ENCODE measurements around the gene ZBED5.
"Not testable (repeated sequence)": the region's sequence is repeated elsewhere in the genome, so short reads cannot be mapped to it uniquely, and the experiment has no call there.

ZBED5 gene

DNA sequence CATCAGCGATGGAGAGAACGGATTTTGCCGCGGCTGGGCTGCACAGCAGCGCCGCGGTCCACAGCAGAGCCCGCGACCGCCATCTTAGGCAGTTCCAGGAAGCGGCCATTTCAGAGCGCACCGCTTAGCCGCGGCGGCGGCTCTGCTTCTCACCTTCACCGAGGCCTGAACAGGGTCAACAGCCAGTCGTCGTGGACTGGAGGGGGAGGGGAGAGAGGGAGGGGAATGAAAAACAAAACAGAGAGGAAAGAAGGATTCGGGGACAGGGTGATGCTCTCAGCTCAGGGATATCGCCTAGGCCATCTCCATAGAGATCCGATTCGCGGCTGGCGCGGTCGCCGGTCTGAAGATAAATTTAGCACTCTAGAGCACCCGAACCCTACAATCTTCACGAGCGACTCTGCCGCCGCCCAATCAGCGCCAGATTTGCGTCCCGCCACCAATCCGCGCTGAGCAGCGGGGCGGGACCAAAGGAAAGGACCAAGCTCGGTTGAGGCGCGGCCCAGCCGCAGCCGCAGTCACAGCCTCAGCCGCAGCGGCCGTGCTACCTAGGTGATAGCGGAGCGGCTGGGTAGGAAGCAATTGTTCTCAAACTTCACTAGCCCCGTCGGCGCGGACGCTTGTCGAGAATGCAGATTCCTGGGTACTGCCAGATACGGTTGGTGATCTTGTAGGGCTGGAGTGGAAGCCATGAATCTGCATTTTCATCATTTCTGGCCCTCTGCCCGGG is at the start of gene ZBED5:
Gene ZBED5 (minus strand): TSS at position 345 of the 730 bp plus-strand sequence. CDS start 3,108 bp downstream, outside the sequence.
- peak; percentile 97 for DNase-seq

DNA sequence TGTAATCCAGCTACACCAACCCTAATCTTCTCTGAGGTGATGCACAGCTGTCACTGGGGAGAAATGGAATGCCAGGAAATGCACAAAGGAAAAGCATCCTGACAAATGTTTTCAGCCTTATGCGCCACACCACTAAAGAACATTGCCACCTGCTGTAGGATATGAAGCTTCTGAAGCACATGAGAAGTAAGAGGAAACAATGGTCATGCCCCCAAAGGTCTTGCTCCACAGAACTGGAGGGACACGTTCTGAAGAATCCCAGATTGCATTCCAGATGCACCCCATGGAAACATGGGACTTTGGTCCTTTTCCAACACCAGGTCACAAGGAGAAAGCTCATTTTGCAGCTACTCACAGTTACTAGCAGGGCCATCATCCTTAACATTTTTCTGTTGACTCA is 48.7 kb upstream of the ZBED5 start:
- DNase-seq: no peak

DNA sequence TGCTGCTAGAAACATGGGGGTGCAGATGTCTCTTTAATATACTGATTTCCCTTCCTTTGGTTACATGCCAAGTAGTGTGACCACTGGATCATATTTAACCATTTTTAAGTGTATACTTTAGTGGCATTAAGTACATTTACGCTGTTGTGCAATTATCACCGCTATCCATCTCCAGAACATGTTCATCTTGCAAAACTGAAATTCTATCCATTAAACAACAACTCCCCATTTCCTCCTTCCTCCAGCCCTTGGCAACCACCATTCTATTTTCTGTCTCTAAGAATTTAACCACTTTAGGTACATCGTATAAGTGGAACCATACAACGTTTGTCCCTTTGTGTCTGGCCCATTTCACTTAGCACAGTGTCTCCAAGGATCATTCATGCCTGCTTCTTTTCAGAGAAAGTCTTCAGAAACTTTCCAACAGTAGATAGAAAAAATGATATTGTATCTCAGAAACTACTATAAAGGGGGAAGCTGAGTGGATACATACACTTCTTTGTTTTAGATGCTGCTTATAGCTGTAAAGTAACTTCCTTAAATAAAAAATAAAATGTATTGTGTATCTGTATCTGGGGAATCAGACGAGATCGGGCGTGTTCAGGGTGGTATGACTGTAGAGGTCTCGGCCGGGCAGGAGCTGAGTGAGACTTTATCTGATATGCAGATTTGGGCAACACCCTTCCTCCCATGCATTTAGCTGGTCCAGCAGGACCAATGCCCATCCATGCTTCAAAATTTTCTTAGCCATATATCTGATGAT is 44.6 kb upstream of the ZBED5 start:
- DNase-seq: no peak

- DNase-seq: no peak
Measured at GRCh38 chr11:10900681-10901415, 43.0 kb upstream of the ZBED5 start.

- no peak for DNase-seq
Measured at GRCh38 chr11:10899121-10899830, 41.4 kb upstream of the ZBED5 start.

DNA sequence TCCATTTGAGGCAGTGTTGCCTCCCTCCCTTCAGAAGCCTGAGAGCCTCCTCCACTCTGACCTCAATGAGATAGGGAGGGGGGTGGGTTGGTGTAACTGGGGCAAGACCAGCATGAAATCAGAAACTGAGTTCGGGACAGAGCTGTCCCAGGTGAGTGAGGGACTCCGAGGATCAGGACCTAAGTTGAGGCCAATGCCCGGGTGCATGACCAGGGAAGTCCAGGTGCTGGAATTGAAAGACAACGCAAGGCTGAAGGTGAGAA is 40.8 kb upstream of the ZBED5 start:
- DNase-seq: no peak

DNA sequence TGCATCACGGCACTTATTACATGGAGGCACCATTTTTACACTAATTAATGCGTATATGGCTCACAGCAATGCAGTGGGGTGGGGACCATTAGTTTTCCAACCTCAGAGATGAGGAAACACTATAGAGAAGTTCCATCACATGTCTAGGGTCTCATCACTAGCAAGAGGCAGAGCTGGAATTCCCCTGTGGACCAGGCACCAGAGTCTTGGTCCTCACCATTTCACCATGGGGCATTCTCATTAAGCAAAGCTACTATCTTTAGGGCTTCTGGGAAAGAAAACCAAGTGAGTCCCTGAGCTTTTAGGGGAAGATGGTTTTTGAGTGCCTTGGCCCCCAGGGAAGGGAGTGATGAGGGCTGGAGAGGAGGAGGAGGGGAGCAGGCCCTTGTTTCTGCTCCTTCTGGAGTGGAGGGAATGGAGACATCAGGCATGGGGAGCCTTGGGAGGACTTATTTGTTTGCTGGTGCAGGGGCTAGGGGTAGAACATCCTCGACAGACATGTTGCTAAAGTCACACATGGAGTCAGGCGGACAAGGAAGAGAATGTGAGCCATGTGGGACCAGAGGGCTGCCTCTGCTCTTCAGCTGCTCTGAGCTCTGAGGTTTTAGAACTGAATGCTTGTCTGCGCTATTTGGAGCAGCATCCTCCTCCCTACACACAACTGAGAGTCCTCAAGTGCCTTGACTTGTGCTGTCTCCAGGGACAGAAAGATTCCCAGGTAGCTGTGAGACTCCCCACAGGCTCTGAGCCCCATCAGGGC is 40.3 kb upstream of the ZBED5 start:
- DNase-seq: no peak

DNA sequence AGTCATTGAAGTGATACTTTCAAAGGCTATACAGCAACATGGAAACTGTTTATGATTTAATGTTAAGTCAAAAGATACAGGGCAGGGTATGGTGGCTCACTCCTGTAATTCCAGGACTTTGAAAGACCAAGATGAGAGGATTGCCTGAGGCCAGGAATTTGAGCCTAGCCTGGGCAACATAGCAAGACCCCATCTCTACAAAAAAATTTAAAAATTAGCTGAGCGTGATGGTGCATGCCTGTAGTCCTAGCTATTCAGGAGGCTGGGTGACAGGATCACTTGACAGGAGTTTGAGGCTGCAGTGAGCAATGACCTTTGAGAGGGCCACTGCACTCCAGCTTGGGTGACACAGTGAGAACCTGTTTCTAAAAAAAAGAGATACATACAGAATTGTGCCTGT is 39.3 kb upstream of the ZBED5 start:
- no peak for DNase-seq

- no peak for DNase-seq
Measured at GRCh38 chr11:10896493-10896892, 38.6 kb upstream of the ZBED5 start.

- DNase-seq: no peak
Measured at GRCh38 chr11:10895285-10895684, 37.4 kb upstream of the ZBED5 start.

GRCh38 chr11:10894666-10895065 is 36.8 kb upstream of the ZBED5 start:
- no peak for DNase-seq

DNA sequence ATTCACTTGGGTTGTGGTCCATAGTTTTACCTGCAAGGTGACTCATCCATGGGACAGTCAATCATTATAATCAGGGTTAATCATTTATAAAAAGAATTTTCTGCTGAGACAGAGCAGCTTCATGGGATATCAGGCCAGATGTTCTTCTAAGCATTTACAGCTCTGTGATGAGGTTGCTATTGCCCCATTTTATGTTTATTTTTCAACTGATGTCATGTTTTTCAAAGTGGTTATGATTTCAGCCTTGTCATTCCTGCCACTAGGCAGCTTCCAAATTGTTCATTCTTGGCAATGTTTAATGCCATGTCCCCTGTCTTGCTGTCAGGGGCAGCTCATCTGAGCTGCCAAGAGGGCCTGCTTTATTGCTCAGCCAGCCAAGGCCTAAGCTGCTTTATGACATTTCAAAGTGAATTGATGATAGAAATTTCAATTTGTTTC is 35.9 kb upstream of the ZBED5 start:
- no peak for DNase-seq

DNA sequence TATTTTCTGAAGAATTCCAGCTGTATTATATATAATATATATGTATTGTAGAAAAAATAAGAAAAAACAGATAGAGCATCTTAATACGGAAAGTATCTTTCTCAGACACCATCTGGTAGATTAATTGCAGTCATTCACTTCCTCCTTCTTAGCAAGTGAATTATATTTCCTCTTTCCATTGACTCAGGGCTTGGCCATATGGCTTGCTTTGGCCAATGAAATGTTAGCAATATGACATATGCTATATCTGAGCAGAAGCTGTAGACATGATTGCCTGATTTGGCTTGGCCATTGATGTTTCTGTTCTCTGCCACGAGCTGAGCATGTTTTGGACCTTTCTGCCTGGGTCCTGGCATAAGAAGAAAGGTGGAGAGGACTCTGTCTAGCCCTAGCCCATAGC is 34.4 kb upstream of the ZBED5 start:
- no peak for DNase-seq

DNA sequence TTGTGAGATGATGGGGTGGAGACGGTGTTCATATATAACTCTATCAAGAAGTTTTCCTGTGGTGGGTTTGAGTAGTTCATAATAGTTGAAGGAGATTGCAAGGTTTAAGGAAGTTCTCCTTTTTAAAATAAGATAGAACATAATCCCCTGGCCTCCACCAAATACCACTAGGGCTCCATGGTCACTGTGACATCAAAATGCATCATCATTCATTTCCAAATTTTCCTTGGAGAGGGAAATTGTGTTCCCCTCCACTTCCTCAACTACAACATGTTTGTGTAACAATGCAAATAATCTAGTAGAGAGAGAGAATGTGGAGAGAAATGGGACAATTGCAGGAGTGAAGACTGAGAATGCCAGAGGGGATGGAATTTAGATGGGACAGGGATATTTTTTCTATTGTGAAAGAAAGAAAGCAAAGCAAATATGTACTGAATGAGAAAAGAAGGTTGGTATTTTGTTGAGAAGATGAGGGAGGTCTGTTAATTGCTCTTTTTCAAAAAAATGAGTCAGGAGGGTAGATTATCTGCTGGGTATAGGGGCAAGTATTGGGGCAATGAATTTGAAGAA is 33.4 kb upstream of the ZBED5 start:
- DNase-seq: no peak

DNA sequence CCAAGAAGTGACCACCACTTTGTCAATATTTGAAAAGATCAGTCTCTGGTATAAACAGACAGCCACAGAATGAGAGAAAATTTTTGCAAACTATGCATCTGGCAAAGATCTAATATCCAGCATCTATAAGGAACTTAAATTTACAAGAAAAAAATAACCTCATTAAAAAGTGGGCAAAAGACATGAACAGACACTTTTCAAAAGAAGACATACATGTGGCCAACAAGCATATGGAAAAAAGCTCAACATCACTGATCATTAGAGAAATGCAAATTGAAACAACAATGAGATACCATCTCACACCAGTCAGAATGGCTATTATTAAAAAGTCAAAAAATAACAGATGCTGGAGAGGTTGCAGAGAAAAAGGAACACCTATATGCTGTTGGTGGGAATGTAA is 32.2 kb upstream of the ZBED5 start:
- not testable (repeated sequence) for DNase-seq

GRCh38 chr11:10887307-10887706 is 29.5 kb upstream of the ZBED5 start:
- no peak for DNase-seq

DNA sequence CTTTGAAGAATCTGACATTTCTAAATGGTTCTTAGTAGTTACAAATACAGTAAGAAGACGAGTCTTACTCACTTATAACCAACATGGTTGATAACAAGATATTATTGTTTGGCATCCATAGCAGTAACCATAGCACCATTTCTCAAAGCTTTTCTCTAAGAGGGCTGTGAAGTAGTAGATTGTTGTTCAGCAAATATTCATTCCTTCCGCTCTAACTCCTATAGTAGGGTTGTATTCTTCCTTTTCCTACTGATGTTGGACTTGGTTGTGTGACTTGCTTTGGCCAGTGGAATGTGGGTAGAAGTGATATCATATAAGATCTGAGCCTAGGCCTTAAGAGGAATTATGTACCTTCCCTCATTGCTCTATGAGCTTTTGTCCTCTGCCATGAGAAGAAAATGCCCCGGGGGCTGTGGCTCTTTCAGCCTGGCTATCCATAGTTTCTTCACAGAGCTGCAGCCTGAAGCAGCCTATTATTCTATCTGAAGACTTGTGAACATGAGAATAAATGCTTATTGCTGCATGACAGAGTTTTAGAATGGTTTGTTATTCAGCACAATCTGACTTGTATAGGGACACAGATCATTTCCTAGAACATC is 28.9 kb upstream of the ZBED5 start:
- no peak for DNase-seq

DNA sequence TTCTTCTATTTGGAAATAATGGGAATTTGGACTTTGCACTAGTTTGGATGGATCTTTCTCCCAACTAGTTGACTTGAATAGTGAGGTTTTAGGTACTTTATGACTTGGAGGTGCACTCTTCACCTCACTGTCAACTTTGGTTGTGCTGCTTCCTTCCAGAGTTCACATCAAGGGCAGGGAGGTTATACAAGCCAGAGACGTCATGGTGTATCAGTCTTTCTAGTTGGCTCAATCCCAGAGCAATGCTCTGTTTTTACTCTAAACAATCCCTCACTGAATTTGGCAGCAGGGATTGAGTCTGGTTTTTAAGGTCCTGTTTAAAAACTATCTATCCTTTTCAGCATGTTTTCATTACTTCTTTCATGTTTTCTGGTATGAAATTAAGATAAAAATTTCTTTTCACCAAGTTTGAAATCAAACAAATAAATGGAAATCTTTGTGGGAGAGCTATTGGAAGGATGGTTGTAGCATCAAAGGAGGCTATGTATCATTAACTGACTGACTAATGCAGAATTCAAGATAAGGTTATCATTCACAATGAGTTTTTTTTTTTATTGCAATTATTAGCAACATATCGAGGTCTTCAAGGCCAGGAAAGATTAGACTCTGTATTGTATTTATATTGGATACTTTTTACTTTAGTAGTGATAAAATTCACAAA is 28.0 kb upstream of the ZBED5 start:
- DNase-seq: no peak

DNA sequence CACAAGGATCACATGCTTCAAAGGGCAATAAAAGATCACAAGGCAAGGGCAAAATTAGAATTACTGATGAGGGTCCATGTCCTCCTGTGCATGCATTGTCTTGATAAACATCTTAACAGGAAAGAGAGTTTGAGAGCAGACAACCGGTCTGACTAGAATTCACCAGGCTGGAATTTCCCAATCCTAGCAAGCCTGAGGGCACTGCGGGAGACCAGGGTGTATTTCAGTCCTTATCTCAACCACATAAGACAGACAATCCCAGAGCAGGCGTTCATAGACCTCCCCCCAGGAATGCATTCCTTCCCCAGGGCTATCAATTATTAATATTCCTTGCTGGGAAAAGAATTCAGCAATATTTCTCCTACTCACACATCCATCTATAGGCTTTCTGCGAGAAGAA is 26.4 kb upstream of the ZBED5 start:
- DNase-seq: not testable (repeated sequence)

- DNase-seq: no peak
Measured at GRCh38 chr11:10881892-10882291, 24.0 kb upstream of the ZBED5 start.
